SH-SY5Y (cell line): ENCODE measurements around the gene CENPK.

Experiments
- GATA2 ChIP-seq: IDR thresholded peaks from 2 replicates; pipeline ENCODE4 v1.6.1; 2011; ENCODE audit warnings: mild to moderate bottlenecking, low read depth, low read length
- GATA3 ChIP-seq: IDR thresholded peaks from 2 replicates; pipeline ENCODE4 v1.6.1; 2011; ENCODE audit warnings: low read depth, mild to moderate bottlenecking, low read length, moderate library complexity

- TF ChIP-seq GATA2, result no peak
- TF ChIP-seq GATA3, result no peak
Observed at GRCh38 chr5:65546141-65546540, 16.8 kb downstream of the CENPK start.
